LNCaP clone FGC (cell line): ENCODE measurements around the gene CHST15.

Experiments
- DNase-seq: peaks from one replicate; pipeline ENCODE4 v3.0.0-alpha.2; 2011; ENCODE audit warnings: low read depth
- H3K4me3 ChIP-seq: 2 replicates; pipeline ENCODE4 v1.5.1; 2011; ENCODE audit warnings: mild to moderate bottlenecking, low read depth, low read length, control low read depth
- CTCF ChIP-seq: IDR thresholded peaks from 2 replicates; pipeline ENCODE4 v1.5.1; 2012; ENCODE audit warnings: mild to moderate bottlenecking; ENCODE audit not compliant: control insufficient read depth, insufficient read depth; ENCODE audit errors: extremely low read depth

The CHST15 gene

DNA sequence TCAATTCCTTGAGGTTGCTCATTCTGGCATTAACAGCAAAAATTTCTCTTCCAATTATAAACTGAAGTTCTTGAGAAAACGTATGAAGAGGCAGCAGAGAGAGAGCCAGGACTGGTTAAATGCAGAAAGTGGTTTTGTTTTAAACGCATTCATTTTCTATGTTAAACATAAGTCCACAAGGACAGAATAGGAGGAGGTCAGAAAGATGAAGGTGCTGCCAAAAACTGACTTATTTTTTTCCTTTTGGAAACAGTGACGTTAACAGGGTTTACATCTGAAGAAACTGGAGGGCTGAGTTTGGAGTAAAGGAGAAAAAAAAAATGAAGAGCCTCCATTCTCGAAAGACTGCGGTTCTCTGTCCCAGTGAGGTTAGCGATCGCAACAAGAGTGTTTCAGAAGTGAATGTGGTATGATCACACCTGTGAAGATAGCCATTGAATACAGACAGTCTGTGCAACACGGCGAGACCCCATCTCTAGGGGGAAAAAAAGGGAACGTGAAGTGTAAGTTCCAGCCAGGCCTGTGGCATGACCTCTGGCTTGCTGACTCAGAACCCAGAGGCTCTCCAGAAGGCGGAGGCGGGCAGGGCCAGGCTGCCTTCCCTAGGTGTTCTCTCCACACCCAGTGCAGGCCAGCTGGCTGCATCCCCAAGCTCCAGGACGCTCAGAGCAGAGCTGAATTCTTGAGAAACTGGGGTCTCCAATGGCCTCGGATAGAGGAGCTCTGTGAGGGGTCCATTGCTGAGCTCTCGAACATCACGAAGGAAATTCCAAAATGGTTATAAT is 84.0 kb downstream of the CHST15 start:
- TF ChIP-seq CTCF = no peak
- no peak for DNase-seq
- H3K4me3 ChIP-seq = no peak overlapping the region

GRCh38 chr10:124008681-124009080 is 84.7 kb downstream of the CHST15 start:
- no peak for TF ChIP-seq CTCF
- H3K4me3 ChIP-seq = no peak overlapping the region
- DNase-seq = no peak

DNA sequence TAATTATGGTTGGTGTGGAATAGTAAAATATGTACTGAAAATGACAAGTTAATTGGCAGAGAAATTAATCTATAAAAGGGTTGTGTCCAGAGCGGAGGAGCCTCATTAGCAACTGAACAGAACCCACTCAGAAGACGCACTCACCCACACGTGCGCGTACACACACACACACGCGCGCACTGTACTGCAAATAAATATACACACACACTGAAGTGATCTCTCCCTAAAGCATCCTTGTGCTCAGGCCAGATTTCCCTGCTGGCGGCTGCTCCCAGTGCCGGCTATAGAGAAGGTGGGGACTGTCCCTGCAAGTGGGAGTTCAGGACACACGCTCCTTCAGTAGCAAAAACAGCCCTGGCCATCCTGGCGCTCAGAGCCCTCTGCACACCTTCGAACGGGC is 85.2 kb downstream of the CHST15 start:
- H3K4me3 ChIP-seq = no peak overlapping the region
- no peak for DNase-seq
- TF ChIP-seq CTCF = no peak

DNA sequence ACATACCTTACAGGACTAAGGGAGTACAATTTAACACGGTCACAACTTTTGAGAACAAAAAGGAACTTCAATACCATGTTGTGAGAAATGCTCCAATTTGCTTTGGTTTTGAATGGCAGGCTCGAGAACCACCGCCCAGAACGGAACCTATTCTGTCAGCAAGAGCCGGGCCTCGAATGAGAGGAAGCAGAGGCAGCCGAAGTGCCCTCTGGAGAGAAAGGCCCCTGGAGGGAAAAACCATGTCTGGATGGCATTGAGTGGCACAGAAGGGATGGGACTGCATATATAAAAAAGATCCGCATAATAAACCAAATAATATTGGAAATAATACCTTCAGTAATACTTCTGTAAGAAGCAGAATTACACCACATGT is 85.6 kb downstream of the CHST15 start:
- no peak for TF ChIP-seq CTCF
- H3K4me3 ChIP-seq = no peak overlapping the region
- no peak for DNase-seq

GRCh38 chr10:124007102-124007772 is 86.2 kb downstream of the CHST15 start:
- DNase-seq = no peak
- TF ChIP-seq CTCF = no peak
- no peak overlapping the region for H3K4me3 ChIP-seq

GRCh38 chr10:124006526-124006925 is 86.9 kb downstream of the CHST15 start:
- DNase-seq = no peak
- no peak for TF ChIP-seq CTCF
- H3K4me3 ChIP-seq = no peak overlapping the region
